H1 (cell line): Measurements from ENCODE around the gene KIR3DL2.

Experiments used
- EZH2 ChIP-seq: fragments of 200-600 bp; sonication (generic); IDR thresholded peaks from 2 replicates; pipeline ENCODE4 v1.7.1; 2012; ENCODE audit warnings: low read depth, mild to moderate bottlenecking, moderate library complexity, low read length, inconsistent platforms; ENCODE audit not compliant: severe bottlenecking
- TBP ChIP-seq: IDR thresholded peaks from 2 replicates; pipeline ENCODE4 v1.6.1; 2011; ENCODE audit warnings: low read depth, low read length, improper control_type of control experiment
- TF ChIP-seq, protein P1 (sequence below): IDR thresholded peaks from 2 replicates; pipeline ENCODE4 v1.6.1; 2011; ENCODE audit warnings: low read length, improper control_type of control experiment

DNA sequence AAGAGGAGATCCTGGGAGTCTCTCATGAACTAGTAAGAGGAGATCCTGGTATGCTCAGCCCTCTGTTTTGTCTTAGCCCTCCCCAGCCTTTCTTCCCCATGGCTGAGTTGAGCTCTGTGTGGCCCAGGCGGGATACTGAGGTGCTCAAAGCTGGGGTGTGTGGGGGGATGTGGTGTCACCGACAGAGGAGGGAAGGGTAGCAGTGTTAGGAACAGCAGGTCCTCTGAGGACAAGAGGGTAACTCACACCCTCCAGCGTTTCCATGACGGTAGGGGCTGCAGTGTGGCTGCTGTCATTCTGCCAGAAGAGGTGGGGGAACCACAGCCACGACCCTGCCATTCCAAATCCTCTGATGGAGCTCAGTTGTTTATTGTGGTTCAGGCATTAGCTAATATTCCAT is 46.1 kb upstream of the KIR3DL2 start:
- TF ChIP-seq TBP (no peak), EZH2 (no peak)
- TF ChIP-seq, protein P1, sequence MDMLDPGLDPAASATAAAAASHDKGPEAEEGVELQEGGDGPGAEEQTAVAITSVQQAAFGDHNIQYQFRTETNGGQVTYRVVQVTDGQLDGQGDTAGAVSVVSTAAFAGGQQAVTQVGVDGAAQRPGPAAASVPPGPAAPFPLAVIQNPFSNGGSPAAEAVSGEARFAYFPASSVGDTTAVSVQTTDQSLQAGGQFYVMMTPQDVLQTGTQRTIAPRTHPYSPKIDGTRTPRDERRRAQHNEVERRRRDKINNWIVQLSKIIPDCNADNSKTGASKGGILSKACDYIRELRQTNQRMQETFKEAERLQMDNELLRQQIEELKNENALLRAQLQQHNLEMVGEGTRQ, result no peak
